GM18870 (cell line): ENCODE measurements around the gene GAGE12J.
"Not testable (repeated sequence)": the region's sequence is repeated elsewhere in the genome, so short reads cannot be mapped to it uniquely, and the experiment has no call there.

Source experiments
- ATAC-seq: cut with Tn5 transposase; IDR thresholded peaks from one replicate; pipeline ENCODE4 v1.9.1; 2021; ENCODE audit warnings: moderate library complexity; ENCODE audit not compliant: unreplicated experiment

The GAGE12J gene

DNA sequence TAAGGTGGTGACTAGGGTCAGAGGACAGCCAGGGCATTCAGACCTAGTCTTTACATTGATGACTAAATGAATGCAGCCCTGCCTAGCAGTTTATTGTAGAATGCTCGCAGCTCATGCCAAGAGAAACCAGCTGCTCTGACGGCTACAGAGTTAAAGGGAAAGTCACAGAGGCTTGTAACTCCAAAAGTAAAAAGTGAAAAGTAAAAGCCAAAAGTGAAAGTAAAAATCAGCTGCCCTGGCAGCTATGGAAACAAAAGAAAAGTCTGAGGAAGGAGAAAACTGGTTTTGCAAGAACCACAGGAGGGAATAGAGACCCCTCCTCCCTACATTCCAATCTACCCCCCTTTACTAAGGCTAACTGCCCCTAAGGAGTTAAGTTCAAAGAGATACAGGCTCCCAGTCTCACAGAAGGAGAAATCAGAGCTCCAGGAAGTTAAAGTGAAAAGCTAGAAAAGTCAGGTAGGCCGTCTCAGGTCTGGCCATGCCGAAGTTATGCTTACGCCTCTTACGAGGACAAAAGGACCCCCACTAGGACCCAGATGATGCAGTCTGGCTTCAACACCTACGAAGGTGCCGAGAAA, 12.3 kb upstream of the GAGE12J start:
- ATAC-seq = no peak

DNA sequence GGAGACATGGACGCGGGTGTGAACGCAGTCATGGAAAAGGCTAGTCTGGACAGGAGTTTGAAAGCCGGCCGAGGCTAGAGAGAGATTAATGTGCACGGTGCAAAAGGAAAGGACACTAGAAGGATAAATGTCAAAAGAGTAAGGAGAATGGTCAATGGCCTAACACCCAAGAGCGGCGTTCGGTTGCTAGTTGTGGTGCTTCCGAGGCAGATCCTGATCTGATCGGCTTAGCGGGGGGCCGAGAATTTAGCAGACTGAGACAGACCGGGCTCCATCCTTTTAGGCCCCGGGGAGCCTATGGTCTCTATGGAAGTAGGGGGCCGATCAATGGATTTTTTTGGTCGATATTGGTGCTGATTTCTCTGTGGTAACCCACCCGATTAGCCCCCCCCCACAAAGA, 11.5 kb upstream of the GAGE12J start:
- no peak for ATAC-seq

DNA sequence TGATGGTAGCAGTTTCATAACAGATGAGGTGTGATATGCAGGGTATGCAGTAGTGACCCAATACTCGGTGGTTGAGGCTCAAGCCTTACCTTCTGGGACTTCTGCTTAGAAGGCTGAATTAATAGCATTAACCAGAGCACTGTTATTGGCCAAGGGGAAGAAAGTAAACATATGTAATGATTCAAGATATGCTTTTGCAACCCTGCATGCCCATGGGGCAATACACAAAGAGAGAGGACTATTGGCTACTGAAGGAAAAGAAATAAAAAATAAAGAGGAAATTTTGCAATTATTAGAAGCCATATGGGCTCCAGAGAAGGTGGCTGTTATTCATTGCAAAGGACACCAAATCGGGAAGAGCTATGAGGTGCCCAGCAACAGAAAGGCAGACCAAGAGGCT, 9.7 kb upstream of the GAGE12J start:
- ATAC-seq = no peak

DNA sequence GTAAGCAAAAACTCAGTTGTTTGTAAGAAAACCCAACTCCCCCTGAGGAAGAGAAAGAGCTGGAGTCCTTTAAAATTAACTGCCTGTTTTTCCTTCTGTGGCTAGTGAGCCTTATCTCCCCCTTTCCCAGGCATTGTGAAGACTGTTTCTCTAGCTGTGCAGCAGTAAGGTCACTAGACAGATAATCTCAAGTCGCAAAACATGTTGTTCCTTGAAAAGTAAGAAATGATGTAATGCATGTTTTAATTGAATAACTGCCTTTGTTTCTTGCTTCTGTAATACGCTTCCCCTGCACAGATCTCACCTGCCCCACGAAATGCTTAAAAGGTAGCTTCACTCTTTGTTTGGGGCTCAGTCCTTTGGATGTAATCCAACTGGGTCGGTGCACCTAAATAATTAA, 5.8 kb upstream of the GAGE12J start:
- no peak for ATAC-seq

DNA sequence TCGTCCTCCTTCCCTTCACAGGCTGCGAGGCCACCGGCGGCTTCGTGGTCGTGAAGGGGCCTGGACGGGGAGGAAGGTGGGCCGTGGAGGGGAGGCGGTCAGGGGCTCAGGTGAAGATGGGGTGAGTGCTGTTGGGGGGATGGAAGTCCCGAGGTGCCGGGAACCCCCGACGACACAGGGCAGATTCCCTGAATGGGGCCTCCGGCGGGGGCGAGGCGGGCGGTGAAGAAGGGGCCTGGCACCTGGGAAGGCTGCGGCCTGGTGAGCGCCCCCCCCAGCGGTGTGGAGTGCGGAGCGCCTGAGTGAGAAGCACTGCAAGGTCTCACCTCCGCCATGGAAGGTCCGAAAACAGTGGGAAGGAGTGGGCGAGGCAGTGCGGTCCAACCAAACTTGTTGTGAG, 429 bp downstream of the GAGE12J start:
- ATAC-seq = not testable (repeated sequence)

DNA sequence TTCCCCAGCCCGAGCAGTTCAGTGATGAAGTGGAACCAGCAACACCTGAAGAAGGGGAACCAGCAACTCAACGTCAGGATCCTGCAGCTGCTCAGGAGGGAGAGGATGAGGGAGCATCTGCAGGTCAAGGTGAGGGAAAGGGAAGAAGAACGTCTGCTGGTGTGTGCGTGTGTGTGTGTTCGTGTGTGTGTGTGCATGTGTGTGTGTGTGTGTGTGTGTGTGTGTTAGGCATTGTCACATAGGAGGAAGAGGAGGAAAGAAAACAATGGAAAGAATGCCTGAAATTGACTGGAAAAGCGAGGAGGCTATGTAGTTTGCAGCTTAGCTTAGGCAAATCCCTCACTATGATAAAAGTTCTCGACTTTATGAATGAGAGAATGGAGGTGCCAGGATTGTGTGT, 1.9 kb downstream of the GAGE12J start:
- not testable (repeated sequence) for ATAC-seq

DNA sequence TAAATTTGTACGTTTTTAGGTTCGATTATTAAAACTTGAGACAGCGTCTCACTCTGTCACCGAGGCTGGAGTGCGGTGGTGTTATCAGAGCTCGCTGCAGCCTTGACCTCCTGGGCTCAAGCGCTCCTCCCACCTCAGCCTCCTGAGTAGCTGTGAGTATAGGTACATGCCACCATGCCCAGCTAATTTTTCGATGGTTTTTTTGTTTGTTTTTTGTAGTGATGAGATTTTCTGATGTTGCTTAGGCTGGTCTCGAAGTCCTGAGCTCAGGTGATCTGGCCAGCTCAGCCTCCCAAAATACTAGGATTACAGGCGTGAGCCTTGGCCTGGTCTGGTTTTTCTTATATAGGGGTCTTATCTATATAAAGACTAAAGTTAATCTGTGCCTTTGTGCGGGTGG, 8.6 kb downstream of the GAGE12J start:
- ATAC-seq = not testable (repeated sequence)

DNA sequence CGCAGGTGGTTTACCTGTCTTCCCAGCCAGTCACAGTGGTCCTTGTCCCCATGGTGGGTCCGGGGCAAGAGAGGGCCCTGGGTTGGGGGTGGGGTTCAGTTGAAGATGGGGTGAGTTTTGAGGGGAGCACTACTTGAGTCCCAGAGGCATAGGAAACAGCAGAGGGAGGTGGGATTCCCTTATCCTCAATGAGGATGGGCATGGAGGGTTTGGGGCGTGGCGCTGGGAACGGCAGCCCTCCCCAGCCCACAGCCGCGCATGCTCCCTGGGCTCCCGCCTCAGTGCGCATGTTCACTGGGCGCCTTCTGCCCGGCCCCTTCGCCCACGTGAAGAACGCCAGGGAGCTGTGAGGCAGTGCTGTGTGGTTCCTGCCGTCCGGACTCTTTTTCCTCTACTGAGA, 9.4 kb downstream of the GAGE12J start, which contains the start of gene GAGE13:
Gene GAGE13 (plus strand): TSS at position 301 of the 400 bp plus-strand sequence. CDS start 1,156 bp downstream, outside the sequence.
- ATAC-seq = not testable (repeated sequence)

DNA sequence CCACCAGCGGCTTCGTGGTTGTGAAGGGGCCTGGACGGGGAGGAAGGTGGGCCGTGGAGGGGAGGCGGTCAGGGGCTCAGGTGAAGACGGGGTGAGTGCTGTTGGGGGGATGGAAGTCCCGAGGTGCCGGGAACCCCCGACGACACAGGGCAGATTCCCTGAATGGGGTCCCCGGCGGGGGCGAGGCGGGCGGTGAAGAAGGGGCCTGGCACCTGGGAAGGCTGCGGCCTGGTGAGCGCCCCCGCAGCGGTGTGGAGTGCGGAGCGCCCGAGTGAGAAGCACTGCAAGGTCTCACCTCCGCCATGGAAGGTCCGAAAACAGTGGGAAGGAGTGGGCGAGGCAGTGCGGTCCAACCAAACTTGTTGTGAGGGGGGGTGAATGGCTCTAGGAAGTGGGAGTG, 10.0 kb downstream of the GAGE12J start:
- not testable (repeated sequence) for ATAC-seq

DNA sequence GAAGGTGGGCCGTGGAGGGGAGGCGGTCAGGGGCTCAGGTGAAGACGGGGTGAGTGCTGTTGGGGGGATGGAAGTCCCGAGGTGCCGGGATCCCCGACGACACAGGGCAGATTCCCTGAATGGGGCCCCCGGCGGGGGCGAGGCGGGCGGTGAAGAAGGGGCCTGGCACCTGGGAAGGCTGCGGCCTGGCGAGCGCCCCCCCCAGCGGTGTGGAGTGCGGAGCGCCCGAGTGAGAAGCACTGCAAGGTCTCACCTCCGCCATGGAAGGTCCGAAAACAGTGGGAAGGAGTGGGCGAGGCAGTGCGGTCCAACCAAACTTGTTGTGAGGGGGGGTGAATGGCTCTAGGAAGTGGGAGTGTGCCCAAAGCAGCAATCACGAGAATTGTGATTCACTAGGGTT, 19.6 kb downstream of the GAGE12J start:
- not testable (repeated sequence) for ATAC-seq

DNA sequence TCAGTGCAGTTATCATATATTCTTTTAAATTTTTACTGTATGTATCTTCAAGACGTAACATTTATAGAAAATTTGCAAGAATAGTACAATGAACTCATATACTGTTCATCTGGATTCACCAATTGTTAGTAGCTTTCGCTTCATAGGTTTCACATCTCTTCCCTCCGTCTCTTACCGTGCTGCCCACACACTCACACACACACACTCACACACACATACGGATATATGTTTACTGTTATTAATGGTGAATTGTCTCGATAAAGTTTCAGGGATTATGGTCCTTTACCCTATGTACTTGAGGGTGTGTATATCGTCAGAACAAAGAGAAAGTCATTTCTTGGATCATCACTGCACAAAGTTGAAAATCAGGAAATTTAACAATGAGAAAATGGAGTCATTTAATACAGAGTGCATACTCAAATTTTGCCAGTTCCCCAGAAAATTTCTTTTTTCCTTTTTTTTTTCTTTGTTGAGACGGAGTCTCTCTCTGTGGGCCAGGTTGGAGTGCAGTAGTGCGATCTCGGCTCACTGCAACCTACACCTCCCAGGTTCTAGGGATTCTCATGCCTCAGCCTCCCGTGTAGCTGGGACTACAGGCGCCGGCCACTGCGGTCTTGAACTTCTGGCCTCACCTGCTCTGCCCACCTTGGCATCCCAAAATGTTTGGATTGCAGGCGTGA, 22.8 kb downstream of the GAGE12J start:
- not testable (repeated sequence) for ATAC-seq

DNA sequence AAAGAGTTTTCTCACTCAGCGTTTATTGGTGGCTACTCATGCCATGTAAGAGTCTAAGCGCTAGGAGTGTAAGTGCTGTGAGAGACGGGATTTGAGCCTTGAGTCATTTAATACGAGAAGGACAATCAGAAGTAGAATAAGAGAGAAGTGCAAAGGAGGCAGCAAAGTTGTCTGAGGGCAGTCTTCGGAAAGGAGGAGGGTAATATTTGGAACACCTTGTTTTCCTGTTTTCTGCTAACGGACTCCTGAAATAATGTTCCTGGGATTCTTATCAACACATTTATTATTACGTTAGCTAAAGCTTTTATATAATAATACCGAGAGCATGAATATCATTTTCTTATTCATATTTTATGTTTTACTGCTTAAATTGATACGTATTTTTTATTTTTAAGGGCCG, 23.6 kb downstream of the GAGE12J start:
- not testable (repeated sequence) for ATAC-seq

DNA sequence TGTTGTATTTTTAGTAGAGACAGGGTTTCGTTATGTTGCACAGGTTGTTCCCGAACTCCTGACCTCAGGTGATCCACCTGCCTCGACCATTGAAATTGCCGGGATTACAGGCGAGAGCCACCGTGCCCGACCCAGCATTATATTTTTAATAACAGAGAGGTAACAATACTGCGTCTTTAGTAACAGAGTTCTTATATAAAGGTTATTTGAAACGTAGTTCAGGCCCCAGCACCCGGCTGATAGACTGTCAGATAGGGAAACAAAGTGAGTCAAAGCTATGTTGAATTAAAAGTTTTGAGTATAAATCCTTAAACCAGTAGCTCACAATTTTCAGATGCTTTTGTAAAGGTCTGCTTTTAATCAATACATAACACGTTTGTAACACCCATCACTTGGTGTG, 24.3 kb downstream of the GAGE12J start:
- not testable (repeated sequence) for ATAC-seq
